NCI-H1105 treated with DMSO at 0.1 percent for 48 hours (cell line): ENCODE measurements around the gene PPP2R2C.

ENCODE experiments used
- DNase-seq: peaks from one replicate; lab custom pipeline; 2025; lab: John Stamatoyannopoulos, UW

PPP2R2C gene

GRCh38 chr4:6469144-6469543 is 3.3 kb downstream of the PPP2R2C start:
- no peak for DNase-seq

GRCh38 chr4:6468376-6468775 is 4.0 kb downstream of the PPP2R2C start:
- DNase-seq, result no peak

GRCh38 chr4:6467600-6467999 is 4.8 kb downstream of the PPP2R2C start:
- no peak for DNase-seq

GRCh38 chr4:6466756-6467381 is 5.5 kb downstream of the PPP2R2C start:
- no peak for DNase-seq

- no peak for DNase-seq
Measured at GRCh38 chr4:6465955-6466354, 6.5 kb downstream of the PPP2R2C start.

GRCh38 chr4:6464842-6465588 is 7.4 kb downstream of the PPP2R2C start:
- no peak for DNase-seq

- no peak for DNase-seq
Measured at GRCh38 chr4:6463311-6464289, 8.8 kb downstream of the PPP2R2C start.

GRCh38 chr4:6461301-6462165 is 10.9 kb downstream of the PPP2R2C start:
- DNase-seq, result no peak

GRCh38 chr4:6460876-6461275 is 11.5 kb downstream of the PPP2R2C start:
- no peak for DNase-seq

GRCh38 chr4:6458528-6458927 is 13.9 kb downstream of the PPP2R2C start:
- no peak for DNase-seq

- no peak for DNase-seq
Measured at GRCh38 chr4:6456450-6456849, 16.0 kb downstream of the PPP2R2C start.

- no peak for DNase-seq
Measured at GRCh38 chr4:6454112-6454910, 18.1 kb downstream of the PPP2R2C start.

- peak; percentile 9 for DNase-seq
Measured at GRCh38 chr4:6453688-6453990, 18.8 kb downstream of the PPP2R2C start.

GRCh38 chr4:6452897-6453687 is 19.3 kb downstream of the PPP2R2C start:
- no peak for DNase-seq

GRCh38 chr4:6452116-6452896 is 20.1 kb downstream of the PPP2R2C start:
- no peak for DNase-seq

GRCh38 chr4:6451309-6451708 is 21.1 kb downstream of the PPP2R2C start:
- DNase-seq, result no peak

GRCh38 chr4:6450709-6451108 is 21.7 kb downstream of the PPP2R2C start:
- no peak for DNase-seq

- DNase-seq, result no peak
Measured at GRCh38 chr4:6449746-6450369, 22.6 kb downstream of the PPP2R2C start.

GRCh38 chr4:6449335-6449734 is 23.1 kb downstream of the PPP2R2C start:
- no peak for DNase-seq
